GM18861 (cell line): ENCODE measurements around the gene GNPTG.
A peak's percentile ranks its signal among the peaks of the same experiment; 100 is the strongest.

ENCODE experiments used
- ATAC-seq: cut with Tn5 transposase; IDR thresholded peaks from one replicate; pipeline ENCODE4 v1.9.1; 2021; ENCODE audit not compliant: unreplicated experiment

Gene GNPTG

DNA sequence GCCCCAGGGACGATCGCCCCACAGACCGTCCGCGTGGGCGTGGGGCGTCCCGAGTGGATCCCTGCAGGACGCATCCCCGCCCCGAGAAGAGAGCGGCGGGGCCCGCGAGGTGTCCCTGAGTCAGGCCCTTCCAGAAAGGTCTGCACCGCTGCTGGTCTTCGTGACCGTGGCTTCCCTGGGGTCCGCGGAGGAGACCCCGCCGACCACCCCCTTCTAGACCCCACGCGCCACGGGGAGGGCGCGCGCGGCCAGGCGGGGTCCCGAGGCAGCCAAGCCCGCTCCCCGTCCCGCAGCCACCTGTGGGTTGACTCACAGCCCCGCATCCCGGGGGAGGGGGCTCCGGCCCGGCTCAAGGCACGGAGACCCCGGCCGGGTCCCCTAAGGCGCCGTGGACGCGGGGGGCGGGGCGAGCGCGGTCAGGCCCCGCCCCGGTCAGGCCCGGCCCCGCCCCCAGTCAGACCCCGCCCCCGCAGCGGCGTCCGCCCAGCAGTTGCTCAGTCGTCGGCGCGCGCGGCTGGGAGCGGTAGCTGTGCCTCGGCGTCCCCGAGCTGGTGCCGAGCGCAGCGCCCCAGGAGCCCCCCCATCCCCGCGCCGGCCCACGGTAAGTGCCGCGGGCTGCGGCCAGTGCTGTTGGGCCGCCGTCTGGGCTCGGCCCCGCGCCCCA lies 18.4 kb upstream of the GNPTG start, which contains the start of gene BAIAP3:
BAIAP3 (plus strand) TSS at position 497 of the 664 bp plus-strand sequence. CDS start 4,905 bp downstream, outside the sequence.
- ATAC-seq, result no peak

DNA sequence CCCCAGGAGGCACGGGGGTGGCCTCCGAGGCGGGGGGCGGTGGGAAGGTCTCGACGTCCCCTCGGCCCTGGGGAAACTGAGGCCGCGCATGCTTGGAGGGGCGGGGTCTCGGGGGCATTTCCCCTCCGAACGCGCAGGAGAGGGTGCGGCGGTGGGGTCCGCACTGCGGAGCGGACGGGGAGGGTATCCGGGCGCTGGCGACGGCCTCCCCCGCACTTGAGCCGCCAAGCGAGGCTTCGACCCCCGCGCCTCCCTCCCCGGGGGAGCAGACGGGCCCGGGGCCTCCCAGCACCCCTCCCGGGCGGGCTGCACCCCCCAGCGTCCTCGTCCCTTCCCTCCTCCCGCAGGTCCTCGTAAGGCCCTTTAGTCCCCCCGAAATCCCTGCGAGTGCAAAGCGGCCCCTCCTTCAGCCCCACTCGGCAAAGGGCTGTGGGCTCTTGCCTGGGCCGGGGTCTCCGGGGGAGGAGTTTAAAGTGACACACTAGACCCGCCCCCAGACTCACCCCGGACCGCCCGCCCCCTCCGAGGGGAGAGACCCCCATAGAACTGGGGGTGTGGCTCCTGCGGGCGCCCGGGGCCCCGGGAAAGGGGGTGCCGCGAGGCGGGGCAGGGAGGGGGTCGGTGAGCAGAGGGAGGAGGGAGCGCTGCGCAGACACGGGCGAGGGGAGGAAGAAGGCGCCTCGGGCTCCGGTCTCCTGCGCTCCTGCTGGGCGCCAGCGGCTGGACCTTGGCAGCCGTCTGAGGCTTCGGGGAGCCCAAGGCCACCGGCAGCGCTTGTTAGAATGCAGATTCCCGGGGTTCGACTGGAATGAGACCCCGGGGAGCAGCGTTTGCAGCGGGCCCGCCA lies 17.7 kb upstream of the GNPTG start:
- ATAC-seq, result no peak

DNA sequence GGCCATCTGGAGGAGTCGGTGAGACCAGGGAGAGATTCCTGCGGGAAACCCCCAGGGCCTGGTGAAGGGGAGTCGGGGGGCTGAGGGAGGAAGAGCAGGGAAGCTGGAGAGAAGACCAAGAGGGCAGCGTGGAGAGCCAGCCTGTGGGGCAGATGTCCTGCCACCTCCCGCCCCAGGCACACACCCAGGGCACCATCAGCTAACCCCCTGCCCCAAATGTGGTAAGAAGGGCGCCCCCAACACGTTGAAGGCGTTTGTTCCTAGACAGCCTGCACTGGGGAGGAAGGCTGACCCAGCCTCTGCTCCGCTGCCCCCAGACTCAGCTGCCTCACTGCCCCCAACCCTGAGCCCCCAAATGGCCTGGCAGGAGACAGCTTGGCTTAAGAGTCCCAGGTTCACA lies 17.0 kb upstream of the GNPTG start:
- ATAC-seq, result no peak

DNA sequence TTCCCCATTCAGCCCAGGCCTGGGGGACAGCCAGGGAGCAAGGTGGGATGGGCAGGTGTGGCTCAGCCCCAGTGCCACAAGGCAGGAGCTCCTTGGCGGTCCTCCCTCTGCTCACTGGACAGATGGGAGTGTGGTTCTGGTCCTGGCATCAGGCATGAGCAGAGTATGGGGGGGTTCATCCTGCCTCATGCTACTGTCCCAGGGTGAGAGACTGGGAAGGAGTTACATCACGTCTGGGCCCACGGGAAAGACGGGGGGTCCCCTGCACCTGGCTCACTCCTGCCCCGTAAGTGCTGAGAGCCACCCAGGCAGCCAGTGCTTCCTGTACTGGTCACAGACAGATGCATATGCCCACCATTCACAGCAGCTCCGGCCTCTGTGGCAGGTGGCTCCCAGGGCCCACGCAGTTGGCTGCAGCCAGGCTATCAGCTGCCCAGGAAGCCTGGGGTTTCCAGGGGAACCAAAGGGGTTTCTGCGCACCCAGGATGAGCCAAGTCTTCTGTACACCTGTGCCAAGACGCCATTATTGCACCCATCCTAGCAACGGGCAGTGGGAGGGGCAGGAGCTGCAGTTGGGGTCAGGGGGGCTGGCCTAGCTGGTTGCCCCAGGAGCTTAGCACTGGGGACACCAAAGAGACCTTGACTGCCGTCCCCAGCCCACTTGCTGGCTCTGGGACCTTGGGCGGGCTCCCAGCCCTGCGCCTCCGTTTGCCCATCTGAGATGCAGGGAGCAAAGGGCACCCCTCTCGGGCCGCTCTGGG lies 16.3 kb upstream of the GNPTG start:
- no peak for ATAC-seq

DNA sequence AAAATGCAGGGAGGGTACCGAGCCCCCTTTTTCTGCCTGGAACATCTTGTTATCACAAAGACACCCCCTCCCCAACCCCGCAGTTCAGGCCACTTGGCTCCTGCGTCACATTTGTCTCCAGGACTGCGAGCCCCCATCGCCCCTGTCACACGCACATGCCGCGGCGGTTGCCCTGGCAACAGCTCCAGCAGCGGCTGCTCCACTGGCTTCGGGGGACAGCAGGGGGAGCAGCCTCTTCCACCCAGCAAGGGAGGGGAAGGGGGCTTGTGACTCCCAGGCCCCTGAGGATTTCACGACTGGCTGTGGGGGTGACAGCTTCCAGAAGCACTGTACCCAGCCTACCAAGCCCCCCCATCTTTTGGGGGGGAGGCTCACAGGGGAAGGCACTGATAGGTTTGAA lies 15.7 kb upstream of the GNPTG start:
- ATAC-seq, result no peak

DNA sequence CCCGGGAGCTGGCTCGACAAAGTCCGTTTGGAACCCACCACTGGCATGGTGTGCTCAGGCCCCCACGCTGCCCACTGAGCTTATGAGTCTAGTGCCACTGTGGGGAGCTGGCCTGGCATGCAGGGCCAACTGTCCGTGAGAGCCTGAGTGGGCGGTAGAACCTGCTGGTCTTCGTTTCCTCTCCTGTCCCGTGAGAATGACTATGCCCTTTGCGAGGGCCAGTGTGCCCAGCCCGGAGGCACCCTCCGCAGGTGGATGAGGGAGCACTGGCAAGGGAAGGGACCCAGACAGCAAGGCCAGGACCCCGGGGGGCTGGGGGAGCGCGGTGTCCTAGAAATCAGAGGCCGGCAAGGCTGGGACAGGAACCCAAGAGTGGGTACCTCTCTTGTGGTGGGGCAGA lies 15.1 kb upstream of the GNPTG start:
- no peak for ATAC-seq

DNA sequence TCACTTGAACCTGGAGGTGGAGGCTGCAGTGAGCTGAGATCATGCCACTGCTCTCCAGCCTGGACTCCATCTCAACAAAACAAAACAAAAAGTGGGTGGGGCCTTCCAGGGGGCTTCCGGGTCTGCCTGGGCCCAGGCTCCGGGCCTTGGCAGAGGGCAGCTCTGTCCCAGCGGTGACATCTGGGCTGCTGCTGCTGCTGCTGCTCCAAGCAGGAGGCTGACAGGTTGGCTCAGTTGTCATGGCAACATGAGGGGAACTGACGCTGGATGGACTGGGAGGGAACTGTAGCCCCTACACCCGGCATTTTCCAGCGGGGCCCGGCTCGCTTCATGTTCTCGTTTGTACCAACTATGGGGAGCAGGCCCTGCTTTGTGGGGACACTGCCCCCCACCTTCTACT lies 14.2 kb upstream of the GNPTG start:
- no peak for ATAC-seq

DNA sequence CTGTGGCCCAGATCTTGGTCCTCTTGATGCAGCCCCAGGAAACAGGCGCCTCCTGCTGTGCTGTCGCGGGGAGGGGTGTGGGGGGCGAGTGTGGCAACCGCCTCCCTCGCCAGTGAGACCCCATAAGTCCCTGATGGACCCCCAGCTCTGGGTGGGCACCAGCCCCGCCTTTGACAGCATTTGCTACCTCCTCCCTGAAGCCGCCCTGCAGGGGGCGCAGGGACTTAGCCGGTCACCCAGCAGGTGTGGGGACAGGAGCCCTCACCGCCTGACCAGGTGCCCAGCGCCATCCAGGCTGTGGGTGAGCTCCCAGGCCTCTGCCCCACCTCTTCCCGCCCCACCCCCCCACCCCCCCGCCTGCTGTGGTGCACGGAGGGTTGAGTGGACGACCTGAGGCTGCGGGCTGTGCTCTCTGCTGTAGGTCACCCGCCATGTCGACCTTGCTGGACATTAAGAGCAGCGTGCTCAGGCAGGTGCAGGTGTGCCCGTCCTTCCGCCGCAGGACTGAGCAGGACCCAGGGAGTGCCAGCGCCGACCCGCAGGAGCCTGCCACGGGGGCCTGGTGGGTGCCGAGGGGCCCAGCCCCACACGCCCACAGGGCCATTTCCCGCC lies 13.5 kb upstream of the GNPTG start:
- no peak for ATAC-seq

DNA sequence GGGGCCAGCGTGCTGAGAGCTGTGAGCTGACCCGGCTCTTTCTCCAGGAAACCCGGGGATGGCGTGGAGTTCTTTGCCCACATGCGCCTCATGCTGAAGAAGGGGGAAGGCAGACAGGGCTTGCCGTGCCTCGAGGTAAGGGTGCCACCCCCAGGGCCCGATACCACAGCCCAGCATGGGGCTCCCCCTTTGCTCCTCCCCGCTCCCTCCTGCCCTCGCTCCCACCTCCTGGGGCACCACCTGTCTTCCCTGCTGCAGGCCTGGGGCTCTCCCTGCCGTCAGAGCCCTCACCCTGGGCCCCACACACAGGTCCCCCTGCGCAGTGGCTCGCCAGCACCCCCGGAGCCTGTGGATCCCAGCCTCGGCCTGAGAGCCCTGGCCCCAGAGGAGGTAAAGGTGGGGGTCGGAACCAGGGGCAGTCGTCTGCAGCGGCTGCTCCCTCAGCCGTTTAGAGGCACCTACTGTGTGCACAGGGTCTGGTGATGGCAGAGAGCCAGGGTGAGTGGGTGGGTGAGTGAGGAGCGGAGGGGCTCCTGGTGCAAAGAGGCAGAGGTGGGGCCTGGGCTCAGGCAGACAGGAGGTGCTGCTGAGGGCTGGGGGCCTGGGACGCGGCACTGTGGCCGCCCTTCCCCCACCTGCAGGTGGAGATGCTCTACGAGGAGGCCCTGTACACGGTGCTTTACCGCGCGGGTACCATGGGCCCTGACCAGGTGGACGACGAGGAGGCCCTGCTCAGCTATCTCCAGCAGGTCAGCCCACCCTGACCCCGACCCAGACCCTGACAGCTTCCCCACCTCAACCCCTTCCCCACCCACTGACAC lies 12.7 kb upstream of the GNPTG start:
- no peak for ATAC-seq

DNA sequence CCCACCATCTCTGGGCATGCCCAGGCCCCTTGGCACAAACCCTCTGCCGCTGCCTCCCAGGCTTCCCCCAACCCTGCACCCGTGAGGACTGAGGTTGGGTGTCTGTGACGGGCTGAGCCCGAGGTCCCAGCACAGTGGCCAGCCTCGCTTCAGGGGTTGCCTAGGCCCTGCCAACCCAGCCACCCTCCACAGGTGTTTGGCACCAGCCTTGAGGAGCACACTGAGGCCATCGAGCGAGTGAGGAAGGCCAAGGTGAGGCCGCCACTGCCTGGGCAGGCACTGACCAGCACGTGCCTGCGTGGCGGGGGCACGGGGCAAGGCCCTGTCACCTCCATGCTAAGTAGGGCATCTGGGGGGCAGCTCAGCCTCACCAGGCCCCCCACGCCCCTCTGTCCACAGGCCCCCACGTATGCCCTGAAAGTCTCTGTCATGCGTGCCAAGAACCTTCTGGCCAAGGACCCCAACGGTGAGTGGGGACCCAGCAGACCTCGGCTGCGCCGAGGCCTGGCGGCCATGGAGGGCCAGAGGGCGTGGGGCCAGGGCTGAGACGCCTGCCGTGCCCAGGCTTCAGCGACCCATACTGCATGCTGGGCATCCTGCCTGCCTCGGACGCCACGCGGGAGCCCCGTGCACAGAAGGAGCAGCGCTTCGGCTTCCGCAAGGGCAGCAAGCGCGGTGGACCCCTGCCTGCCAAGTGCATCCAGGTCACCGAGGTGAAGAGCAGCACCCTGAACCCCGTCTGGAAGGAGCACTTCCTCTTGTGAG lies 10.8 kb upstream of the GNPTG start:
- no peak for ATAC-seq

DNA sequence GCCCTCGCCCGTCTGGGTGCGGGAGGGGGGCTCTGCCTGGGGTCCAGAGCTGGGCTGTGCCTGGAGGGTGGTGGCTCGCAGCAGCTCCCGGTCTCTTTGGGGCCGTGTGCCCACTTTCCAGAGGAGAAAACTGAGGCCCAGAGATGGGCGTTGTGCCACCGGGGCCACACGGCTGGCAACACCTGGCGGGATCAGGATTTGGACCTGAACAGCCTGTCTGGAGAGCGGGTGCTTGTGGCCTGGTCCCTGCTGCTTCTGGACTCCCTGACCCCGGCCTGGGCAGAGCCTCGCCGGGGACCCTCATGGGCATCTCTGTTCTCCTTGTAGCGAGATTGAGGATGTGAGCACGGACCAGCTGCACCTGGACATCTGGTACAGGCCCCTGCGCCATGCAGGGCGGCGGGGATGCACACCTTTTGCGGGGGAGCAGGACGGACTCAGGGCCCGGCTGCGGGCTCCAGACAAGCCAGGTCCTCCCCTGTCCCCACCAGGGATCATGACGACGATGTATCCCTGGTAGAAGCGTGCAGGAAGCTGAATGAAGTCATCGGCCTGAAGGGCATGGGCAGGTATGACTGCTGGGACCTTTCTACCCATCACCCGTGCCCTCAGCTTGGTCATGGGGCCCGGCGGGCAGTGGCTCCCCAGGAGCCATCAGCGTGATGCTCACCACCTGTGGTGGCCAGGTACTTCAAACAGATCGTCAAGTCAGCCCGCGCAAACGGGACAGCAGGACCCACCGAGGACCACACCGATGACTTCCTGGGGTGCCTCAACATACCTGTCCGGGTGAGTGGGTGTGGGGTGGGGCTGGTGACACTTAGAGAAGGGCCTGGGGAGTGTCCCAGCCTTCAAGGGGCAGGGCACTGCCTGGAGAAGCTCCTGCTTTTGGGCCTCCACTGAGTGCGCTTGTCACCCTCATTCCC lies 10.0 kb upstream of the GNPTG start:
- no peak for ATAC-seq

DNA sequence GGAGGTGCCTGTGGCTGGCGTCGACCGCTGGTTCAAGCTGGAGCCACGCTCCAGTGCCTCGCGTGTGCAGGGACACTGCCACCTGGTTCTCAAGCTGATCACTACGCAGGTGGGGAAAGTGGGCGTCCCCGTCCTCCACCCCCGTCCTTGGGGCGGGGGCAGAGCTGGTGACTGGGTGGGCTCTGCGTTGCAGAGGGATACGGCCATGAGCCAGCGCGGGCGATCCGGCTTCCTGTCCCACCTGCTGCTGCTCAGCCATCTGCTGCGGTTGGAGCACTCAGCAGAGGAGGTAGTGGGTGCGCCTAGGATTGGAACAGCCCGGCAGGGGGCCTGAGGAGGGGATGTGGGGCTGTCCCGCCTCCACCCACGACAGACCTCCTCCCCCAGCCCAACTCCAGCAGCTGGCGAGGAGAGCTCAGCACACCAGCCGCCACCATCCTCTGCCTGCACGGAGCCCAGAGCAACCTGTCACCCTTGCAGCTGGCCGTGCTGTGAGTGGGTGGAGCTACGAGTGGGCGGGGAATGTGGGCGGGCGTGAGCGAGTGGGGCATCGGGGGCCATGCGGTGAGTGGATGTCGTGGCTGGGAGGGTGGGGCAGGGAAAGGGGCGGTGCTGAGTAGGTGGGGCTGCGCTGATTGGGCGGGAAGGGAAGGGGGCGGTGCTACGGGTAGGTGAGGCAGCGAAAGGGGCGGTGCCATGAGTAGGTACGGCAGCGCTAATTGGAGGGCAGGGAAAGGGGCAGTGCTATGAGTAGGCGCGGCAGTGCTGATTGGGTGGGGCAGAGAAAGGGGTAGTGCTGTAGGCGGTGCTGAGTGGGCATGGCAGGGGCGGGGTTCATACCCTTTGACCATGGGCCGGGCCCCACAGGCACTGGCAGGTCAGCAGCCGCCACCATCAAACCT lies 9.0 kb upstream of the GNPTG start:
- peak; percentile 49 for ATAC-seq

DNA sequence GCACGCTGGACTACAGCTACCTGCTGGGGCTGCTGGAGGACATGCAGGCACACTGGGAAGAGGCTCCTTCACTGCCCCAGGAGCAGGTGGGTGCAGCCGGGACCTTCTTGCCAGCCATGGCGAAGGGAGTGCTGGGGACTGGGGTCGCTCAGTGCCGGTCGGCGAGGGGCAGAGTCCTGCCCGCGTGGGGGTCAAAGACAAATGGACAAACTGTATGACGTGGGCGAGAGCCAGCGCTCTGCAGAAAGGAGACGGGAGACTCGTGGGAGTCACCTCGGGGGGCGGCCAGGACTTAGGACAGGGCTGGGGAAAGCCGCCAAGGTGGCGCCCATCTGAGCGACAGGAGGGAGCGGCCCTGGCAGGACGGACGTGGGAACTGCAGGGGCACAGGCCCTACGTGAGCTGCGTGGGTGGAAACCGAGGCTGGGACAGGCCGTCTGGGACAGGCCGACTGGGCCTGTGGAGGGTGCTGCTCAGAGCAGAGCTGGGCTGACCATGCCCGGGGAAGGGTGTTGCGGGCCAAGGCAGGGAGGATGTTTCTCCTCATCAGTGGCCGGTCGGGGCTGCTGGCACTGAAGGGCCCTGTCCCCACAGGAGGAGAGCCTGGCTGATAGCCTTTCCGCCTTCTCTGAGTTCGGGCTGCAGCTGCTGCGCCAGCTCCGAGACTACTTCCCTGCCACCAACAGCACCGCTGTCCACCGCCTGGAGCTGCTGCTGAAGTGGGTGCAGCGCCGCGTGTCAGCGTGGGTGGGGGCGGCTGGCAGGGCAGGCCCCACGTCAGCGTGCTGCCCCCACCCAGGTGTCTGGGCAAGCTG lies 8.1 kb upstream of the GNPTG start:
- ATAC-seq, result no peak

DNA sequence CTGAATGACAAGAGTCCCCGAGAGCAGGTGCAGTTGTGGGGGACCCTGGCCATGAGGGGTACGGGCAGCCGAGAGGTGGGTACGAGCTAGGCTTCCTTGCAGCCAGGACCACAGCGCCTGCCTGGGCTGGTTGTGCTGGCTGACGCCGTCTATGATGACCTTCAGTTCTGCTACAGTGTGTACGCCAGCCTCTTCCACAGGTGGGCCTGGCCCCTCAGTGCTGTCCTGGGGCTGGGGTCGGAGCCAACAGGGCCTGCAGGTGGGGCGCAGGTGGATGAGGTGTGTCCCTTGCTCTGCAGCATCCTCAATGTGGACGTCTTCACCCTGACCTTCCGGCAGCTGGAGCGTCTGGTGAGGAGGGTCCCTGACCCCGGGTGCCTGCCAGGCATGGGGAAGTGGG lies 7.2 kb upstream of the GNPTG start:
- no peak for ATAC-seq

DNA sequence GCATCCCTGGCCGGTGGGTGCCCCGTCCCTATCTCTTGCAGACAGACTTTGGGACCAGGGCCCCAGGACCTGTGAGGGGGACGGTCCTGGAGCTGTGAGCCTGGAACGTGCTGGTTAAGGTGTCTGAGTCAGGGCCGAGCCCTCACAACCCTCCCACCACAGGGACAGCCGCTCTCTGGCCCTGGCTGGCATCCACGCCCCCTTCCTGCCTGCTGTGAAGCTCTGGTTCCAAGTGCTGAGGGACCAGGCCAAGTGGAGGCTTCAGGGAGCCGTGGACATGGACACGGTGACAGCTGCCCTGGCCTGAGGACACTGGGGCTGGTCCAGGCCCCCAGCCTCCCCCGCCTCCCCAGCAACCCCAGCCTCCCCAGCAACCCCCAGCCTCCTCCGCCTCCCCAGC lies 6.6 kb upstream of the GNPTG start:
- ATAC-seq, result no peak

DNA sequence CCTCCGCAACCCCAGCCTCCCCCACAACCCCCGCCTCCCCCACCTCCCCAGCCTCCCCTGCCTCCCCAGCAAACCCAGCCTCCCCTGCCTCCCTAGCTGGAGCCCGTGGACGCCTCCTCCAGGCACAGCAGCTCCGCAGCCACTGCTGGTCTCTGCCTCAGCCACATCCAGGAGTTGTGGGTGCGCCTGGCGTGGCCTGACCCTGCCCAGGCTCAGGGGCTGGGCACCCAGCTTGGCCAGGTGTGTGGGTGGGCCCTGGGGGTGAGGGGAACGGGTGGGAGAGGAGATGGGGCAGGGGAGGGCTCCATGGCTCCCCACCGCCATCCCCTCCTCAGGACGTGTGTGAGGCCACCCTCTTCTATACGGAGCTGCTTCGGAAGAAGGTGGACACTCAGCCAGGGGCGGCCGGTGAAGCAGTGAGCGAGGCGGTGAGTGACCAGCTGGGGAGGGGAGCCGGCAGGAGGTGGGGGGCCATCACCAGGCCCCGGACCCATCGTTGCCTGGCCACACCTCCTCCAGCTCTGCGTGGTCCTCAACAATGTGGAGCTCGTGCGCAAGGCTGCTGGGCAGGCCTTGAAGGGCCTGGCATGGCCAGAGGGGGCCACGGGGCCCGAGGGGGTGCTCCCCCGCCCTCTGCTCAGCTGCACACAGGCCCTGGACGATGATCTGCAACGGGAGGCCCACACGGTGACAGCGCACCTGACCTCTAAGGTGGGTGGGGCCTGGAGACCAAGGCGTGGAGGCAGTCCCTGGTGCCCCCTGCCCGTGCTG lies 5.9 kb upstream of the GNPTG start:
- ATAC-seq, result no peak
